GM18870 (cell line): ENCODE data around the gene HCFC1R1.
"Not testable (repeated sequence)": the region's sequence is repeated elsewhere in the genome, so short reads cannot be mapped to it uniquely, and the experiment has no call there.

Source experiments
- ATAC-seq: cut with Tn5 transposase; IDR thresholded peaks from one replicate; pipeline ENCODE4 v1.9.1; 2021; ENCODE audit warnings: moderate library complexity; ENCODE audit not compliant: unreplicated experiment

Gene HCFC1R1

DNA sequence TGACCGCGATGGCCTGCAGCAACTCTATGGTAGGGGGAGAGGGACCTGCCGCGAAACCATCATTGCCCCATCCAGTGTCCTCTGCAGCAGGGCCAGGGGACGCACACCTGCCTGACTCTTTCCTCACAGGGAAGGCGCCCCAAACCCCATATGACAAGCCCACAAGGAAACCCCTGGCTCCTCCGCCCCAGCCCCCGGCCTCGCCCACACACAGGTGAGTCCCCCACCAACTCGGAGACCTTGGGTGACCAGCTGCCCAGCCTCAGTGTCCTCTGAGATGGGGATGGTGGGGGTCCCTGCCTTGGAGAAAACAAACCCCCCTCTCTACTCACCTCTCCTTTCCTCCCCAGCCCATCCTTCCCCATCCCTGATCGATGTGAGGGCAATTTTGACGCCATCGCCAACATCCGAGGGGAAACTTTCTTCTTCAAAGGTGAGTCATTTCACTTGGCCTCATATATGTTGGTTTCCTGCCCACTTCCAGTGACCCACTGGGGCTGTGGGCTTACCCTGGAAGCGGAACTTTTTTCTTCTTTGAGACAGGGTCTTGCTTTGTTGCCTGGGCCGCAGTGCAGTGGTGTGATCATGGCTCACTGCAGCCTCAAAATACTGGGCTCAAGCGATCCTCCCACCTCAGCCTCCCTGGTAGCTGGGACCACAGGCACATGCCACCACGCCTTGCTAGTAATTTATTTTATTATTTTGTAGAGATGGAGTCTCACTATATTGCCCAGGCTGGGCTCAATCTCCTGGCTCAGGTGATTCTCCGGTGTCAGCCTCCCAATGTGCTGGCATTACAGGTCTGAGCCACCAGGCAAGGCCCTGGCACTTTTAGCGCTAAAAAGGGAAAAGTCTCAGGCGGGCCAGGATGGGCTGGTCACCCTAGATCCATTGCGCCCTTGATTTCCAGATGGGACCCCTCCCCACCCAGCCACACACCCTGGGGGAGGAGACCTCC, 33.7 kb upstream of the HCFC1R1 start:
- no peak for ATAC-seq

GRCh38 chr16:3056336-3057180, 32.8 kb upstream of the HCFC1R1 start:
- ATAC-seq, result no peak

DNA sequence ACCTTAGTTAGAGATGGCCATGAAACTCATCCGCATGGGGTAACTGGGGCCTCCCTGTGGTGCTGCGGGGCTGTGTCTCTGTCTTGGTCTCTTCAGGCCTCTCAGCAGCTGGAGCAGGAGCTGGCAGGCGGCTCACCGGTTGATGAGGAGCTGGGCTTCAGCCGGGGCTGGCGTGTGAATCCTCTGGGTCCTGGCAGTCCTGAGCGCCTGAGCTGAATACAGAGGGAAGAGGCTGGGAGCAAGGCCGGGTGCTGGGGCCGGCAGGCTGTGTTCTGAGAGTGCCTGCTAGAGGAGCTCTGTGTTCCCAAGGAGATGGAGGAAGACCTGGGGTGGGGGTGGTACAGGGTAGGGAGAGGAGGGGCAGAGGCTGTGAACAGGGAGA, 32.0 kb upstream of the HCFC1R1 start:
- ATAC-seq, result not testable (repeated sequence)

GRCh38 chr16:3054965-3055733, 31.4 kb upstream of the HCFC1R1 start:
- no peak for ATAC-seq

DNA sequence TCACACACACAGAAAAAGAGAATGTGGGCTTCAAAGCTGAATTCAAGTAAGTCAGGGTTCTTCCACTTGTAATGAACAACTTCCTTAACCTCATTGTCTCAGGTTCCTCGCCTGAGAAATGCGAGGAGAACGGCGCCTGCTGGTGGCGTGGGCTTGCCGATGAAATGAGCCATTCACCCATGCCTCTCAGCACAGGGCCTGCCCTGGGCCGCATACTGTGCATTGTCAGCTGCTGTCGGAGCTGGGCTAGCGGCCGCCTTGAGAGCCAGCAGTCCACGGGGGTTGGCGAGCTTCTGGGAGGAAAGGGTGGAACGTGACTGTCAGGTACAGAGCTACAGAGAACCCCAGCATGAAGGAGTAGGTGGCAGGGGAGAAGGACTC, 29.6 kb upstream of the HCFC1R1 start:
- not testable (repeated sequence) for ATAC-seq

- ATAC-seq, result not testable (repeated sequence)
Observed at GRCh38 chr16:3052571-3053329, 29.0 kb upstream of the HCFC1R1 start.

GRCh38 chr16:3051494-3051893, 27.8 kb upstream of the HCFC1R1 start:
- no peak for ATAC-seq

DNA sequence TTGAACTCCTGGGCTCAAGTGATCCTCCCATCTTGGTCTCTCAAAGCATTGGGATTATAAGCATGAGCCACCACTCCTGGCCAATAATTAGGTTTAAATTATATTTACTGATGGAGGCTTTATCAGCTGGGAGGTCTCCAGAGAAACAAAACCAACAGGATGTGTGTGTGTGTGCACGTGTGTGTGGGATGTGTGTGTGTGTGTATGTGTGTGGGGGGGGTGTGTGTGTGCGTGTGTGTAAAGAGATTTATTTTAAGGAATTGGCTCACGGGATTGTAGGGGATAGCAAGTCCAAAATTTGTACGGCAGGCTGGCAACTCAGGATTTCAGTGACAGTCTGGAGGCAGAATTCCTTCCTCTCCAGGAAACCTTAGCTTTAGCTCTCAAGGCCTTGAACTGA, 27.3 kb upstream of the HCFC1R1 start:
- ATAC-seq, result no peak

GRCh38 chr16:3050487-3050886, 26.7 kb upstream of the HCFC1R1 start:
- ATAC-seq, result no peak

DNA sequence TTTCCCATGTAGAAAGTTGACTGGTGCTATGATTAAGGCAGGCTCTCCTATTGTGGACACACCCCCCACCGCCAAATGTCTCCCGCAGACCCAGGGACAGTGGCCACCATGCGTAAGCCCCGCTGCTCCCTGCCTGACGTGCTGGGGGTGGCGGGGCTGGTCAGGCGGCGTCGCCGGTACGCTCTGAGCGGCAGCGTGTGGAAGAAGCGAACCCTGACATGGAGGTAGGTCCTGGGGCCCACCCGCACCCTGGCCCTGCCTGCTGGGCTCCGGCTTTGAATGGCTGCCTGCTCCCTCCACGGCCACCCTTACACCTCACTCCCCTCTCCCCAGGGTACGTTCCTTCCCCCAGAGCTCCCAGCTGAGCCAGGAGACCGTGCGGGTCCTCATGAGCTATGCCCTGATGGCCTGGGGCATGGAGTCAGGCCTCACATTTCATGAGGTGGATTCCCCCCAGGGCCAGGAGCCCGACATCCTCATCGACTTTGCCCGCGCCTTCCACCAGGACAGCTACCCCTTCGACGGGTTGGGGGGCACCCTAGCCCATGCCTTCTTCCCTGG, 26.3 kb upstream of the HCFC1R1 start:
- ATAC-seq, result no peak

DNA sequence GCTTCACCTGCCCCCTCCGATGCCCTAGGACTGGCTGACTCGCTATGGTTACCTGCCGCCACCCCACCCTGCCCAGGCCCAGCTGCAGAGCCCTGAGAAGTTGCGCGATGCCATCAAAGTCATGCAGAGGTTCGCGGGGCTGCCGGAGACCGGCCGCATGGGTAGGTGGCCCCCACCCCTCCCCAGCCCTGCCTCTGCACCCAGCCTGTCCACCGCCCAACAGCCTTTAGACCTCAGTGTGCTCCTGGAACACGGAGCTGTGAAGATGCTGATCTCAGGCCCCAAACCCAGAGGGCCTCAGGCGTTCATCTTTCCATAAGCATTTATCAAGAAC, 23.6 kb upstream of the HCFC1R1 start:
- ATAC-seq, result no peak

GRCh38 chr16:3046641-3047386, 23.1 kb upstream of the HCFC1R1 start:
- ATAC-seq, result no peak

- no peak for ATAC-seq
Observed at GRCh38 chr16:3045758-3046640, 22.3 kb upstream of the HCFC1R1 start, which contains the start of gene MMP25. TSS of gene MMP25 (plus strand) at chr16:3046561. CDS start at chr16:3046918, 357 bp downstream.

DNA sequence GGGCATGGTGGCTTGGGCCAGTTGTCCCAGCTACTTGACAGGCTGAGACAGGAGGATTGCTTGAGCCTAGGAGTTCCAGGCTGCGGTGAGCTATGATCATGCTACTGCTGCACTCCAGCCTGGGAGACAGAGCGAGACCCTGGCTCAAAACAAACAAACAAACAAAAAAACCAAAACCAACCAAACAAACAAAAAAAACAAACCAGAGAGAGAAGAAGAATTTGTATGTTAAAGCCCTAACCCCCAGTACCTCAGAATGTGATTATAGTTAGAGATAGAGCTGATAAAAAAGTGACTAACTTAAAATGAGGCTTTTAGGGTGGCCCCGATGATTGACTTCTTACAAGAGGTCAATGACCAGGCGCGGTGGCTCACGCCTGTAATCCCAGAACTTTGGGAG, 21.0 kb upstream of the HCFC1R1 start:
- no peak for ATAC-seq

GRCh38 chr16:3042376-3042775, 18.6 kb upstream of the HCFC1R1 start:
- ATAC-seq, result no peak

- ATAC-seq, result no peak
Observed at GRCh38 chr16:3038896-3039295, 15.2 kb upstream of the HCFC1R1 start.

DNA sequence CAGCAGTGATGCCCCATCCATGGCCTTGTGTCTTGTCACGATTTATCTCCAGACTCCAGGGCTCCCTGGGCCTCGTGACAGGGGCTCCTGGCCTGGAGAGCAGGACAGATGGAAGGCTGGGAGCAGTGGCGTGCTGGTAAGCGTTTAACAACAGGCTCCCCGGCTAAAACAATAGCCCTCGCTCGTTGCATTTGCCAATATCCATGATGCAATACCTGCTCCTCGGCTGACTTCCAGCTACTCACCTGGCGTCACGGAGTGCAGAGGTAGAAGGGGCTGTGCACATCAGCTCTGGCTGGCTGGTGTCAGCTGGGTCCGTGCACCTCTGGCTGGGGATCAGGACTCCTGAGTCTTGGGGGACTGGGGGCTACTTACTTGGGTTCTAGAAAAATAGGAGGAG, 14.5 kb upstream of the HCFC1R1 start:
- no peak for ATAC-seq

GRCh38 chr16:3036726-3037315, 13.1 kb upstream of the HCFC1R1 start, which contains the start of gene BICDL2:
TSS of gene BICDL2 (minus strand) at chr16:3036944. CDS start at chr16:3035496, 1,448 bp downstream.
- ATAC-seq, result no peak
